ENCODE measurements around the gene UACA.
"Not testable (repeated sequence)": the region's sequence is repeated elsewhere in the genome, so short reads cannot be mapped to it uniquely, and the experiment has no call there.

UACA gene, protein sequence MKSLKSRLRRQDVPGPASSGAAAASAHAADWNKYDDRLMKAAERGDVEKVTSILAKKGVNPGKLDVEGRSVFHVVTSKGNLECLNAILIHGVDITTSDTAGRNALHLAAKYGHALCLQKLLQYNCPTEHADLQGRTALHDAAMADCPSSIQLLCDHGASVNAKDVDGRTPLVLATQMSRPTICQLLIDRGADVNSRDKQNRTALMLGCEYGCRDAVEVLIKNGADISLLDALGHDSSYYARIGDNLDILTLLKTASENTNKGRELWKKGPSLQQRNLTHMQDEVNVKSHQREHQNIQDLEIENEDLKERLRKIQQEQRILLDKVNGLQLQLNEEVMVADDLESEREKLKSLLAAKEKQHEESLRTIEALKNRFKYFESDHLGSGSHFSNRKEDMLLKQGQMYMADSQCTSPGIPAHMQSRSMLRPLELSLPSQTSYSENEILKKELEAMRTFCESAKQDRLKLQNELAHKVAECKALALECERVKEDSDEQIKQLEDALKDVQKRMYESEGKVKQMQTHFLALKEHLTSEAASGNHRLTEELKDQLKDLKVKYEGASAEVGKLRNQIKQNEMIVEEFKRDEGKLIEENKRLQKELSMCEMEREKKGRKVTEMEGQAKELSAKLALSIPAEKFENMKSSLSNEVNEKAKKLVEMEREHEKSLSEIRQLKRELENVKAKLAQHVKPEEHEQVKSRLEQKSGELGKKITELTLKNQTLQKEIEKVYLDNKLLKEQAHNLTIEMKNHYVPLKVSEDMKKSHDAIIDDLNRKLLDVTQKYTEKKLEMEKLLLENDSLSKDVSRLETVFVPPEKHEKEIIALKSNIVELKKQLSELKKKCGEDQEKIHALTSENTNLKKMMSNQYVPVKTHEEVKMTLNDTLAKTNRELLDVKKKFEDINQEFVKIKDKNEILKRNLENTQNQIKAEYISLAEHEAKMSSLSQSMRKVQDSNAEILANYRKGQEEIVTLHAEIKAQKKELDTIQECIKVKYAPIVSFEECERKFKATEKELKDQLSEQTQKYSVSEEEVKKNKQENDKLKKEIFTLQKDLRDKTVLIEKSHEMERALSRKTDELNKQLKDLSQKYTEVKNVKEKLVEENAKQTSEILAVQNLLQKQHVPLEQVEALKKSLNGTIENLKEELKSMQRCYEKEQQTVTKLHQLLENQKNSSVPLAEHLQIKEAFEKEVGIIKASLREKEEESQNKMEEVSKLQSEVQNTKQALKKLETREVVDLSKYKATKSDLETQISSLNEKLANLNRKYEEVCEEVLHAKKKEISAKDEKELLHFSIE (N-terminal part only)

DNA sequence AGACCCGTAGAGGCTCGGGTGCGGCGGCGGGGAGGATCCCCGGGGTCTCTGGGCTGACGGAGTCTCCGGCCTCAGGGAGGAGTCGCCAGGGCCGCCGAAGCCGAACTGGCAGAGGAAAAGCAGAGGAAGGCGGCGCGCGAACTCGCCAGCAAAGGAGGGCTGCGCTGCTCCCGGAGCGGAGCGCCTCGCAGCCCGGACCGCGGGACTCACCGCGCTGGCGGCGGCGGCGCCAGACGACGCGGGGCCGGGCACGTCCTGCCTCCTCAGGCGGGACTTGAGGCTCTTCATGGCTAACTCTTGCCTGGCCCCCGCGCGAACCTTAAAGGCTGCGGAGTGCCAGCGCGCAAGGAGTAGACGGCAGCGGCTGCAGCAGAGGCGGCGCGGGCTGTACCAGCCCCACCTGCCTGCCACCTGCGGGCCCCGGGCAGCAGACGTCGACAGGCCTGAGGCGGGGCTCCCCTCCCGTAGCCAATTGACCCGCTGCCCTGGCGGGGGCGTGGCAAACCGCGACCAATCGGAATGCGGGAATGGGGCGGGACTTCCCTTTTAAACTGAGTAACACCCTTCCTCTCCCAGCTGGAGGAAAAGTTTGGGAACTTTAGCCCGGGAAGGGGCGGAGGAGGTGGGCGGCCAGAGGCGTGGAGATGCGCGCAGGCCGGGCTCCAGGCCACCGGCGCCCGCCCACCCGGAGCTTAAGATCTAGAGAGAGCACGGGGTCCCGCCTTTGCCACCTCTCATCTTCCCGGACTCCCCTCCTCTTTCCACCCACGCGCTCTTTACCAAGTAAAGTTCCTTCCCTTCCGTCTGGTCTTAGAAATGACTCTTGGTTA, at the start of gene UACA:
UACA (minus strand) TSS at position 439 of the 830 bp plus-strand sequence; CDS start at position 288, 151 bp downstream.
- peak; percentile 95 for DNase-seq (ENCODE audit: low spot score)
- peak; percentile 91 for FAIRE-seq

DNA sequence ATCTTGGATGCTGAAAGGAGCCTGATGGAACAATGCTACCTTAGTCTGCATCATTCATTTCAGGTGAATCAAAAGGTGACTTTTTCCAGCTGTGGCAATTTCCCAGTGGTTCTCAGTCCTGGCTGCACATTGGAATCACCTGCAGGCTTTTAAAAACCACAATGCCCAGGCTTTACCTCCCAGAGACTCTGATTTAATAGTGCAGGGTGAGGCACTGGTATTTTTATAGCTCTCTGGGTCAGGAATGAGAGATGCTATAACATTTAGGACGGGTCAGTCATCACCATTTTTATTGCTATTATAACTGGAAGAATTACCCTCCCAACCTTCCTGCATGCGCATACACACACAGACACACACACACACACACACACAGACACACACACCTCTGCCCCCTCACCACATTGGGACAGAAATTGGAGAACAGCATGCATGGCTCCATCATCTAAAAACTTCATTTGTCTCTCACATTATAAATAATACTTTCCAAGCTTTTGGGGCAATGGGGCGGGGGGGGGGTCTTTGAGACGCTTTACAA, 49.5 kb upstream of the UACA start:
- FAIRE-seq (no peak), DNase-seq (ENCODE audit: low spot score) (no peak)

DNA sequence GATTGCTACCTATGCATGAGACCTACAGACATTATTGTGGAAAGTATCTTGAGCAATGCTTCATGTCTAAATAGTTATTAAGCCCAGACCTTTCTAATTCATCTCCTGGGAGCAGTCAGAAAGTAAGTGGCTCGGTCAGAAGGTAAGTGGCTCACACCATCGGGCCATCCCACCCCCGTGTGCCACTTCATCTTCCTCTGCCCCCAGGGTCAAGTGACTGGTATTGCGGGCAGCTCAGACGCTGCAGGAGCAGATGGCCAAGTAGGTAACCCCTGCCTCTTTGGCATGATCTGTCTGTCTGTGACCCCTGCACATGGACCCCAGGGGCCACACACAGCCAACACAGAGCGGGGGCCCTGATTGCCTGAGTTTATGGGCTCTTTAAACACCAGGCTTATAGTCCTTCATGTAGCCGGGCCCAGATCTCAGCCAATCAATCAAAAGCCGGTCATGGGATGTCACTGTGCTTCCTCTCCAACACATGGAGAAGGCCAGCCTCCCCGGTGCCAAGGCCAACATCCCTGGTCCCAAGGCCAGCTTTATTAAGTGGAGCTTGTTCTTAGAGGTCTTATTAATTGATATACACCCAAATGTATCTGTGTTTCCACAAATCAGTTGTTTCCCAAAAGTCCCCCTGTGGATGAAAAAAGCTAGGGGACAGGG, 47.7 kb upstream of the UACA start:
- no peak for DNase-seq (ENCODE audit: low spot score)
- FAIRE-seq: no peak

DNA sequence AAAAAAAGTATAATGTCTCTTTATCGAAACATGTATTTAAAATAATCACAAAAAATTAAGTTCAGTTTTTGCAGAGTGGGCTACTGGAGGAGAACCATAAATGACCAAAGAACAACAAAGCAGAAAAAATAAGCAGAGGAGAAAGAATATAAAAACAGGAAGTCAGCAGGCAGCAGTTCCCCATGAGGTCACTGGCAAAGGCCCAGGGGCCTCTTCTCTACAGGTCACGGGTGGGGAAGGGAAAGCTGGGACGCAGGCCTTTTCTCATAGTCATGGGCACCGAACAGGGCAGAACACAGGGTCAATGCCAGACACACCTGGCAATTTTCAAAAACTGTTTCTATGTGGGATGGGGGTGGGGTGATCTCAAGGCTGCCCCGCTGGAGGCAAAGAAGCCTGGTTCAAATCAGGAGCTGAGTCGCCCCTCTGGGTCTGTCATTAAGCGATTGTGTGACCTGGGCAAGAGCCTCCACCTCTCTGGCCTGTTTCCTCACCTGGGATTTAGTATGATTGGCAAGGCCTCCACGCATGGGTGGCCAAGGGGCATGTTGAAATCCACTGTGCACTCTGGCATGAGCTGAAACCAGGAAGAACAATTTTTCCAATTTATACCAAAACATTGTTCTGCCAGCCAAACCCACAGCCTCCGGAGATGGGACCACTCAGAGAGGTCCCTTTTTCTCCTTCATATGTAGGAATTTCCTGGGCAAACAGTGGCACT, 43.8 kb upstream of the UACA start:
- DNase-seq (ENCODE audit: low spot score) (peak; percentile 46), FAIRE-seq (no peak)

DNA sequence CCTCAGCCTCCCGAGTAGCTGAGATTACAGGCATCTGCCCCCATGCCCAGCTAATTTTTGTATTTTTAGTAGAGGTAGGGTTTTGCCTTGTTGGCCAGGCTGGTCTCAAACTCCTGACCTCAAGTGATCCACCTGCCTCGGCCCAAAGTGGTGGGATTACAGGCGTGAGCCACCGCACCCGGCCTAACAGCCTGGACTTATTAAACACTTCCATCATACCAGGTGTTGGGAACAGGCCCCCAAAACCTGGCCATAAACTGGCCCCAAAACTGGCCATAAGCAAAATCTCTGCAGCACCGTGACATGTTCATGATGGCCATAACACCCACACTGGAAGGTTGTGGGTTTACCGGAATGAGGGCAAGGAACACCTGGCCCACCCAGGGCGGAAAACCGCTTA, 41.0 kb upstream of the UACA start:
- FAIRE-seq; DNase-seq (ENCODE audit: low spot score): not testable (repeated sequence)

DNA sequence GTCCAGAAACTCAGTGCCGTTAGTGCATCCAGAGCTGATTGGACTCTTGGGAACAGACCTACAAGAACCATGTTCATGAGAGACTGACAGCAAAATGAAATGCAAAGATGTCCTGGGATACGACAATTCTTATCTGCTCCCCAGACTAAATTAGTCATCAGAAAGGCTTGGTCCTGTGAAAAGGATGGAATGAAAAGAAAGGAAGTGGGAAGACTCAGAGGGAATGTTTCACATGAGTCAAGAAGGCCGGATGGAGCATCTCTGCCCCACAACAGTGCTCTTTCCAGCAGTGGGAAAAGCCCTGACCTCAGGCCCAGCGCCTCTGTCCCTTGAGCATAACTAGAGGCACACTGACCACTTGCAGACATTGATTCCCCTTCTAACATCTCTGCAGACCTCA, 39.3 kb upstream of the UACA start:
- FAIRE-seq (peak; percentile 93), DNase-seq (ENCODE audit: low spot score) (peak; percentile 93)

DNA sequence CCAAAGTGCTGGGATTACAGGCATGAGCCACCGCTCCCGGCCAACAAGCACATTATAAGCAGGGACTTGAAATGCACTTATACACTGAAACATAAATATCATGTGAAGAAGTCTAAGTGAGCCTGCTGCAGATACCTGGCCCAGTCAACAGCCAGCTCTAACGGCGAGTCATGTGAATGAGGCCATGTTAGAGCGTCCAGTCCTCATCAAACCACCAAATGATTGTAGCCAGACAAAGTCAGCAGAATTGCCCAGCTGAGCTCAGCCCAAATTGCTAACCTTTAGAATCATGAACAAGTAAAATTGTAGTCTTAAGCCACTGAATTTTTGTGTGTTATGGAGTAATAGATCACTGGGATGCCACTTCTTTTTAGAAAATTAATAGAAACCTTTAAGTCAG, 37.8 kb upstream of the UACA start:
- no peak for FAIRE-seq
- peak; percentile 43 for DNase-seq (ENCODE audit: low spot score)

DNA sequence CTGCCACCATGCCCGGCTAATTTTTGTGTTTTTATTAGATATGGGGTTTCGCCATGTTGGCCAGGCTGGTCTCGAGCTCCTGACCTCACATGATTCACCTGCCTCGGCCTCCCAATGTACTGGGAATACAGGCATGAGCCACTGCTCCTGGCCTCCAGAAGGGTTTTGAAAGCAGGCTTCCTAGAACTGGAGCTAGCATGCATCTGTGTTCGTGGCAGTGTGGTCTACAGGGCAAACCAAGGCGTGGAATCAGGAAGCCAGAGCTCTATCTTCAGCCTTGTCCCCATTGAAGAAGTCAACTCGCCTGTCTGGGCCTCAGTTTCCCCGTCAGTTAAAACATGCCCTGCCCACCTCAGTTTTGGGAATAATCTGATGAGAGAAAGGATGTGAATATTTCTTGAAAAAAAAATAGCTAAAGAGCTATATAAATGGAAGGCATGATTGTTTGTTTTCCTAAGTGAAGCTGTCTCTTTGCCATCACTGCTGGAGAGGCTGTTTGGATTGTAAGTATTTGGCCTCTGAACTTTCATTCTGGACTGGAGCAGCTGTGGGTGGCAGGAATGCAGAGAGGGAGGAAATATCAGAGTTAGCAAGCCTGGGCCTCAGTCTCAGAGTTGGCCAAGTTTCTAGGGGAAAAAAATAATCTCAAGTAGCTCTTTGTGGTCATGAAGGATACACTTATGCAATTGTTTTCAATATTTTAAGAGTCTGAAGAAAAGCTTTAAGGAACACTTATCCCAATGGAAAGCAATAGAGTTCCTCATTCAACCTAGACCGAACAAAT, 36.5 kb upstream of the UACA start:
- FAIRE-seq (peak; percentile 86), DNase-seq (ENCODE audit: low spot score) (peak; percentile 69)

DNA sequence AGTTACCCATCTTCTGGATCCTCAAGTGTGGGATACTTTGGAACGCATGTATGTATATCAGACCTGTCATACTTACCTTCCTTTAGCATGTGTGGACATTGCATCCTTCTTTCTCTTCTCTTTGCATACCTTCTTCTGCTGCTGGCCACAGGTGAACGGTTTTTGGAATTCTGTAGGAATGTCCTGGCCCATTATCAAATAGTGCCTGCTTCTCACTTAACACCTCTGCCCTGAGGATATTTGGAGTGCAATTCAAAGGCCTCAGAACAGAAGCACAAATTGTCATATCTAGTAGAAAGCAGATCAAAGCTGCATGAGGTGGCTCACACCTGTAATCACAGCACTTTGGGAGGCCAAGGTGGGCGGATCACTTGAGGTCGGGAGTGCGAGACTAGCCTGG, 34.1 kb upstream of the UACA start:
- no peak for DNase-seq (ENCODE audit: low spot score)
- FAIRE-seq: no peak

DNA sequence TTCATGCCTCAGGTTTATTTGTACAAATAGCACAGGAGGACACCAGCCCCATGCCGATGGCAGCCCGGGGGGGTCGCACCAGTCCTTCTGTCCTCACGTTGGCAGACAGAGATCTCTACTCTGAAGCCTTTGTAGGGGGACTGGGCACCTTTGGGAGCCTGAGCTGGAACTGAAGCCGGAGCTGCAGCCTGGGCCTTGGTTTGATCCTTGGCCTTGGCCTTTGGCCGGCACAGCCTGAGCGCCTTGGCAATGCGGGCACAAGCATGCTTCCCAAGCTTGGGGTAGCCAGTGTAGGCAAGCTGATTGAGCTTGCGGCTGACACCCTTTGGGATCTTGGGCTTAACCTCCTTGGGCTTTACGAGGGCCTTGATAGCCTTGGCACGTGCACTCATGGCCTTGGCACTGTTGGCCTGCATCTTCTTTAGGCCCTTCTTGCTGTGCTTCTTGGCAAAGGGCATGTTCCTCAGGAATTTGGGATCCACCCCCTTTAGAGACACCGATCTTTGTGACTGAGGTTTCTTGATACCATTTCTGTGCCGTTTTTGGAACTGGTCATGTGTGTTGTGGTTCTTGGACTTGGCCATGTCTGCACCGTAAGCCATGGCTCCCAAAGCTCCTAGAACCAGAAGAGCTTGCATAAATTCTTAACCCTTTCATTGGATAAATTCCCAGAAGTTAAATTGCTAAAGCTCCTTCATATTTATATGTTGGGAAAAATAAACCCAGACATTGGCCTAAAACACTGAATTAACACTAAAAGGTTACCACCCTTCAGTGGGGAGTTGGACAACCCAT, 33.4 kb upstream of the UACA start:
- FAIRE-seq (no peak), DNase-seq (ENCODE audit: low spot score) (no peak)

DNA sequence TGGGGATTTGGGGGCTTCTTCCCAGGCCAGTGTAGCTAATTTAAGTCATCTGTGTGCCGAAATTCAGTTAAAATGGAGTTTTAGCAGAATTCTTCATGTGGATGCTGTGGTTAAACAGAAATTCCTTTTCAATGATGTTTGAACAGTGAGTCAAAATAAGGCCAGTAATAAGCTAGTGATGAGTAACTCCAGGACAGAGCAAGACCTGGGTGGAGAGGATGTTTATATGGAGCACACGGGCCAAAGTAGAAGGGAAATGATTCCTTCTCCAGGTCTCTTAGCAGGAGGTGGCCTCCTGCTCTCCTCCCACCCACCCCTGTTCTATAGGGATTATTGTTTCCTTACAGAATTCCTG, 31.9 kb upstream of the UACA start:
- peak; percentile 99 for DNase-seq (ENCODE audit: low spot score)
- FAIRE-seq: peak; percentile 95

DNA sequence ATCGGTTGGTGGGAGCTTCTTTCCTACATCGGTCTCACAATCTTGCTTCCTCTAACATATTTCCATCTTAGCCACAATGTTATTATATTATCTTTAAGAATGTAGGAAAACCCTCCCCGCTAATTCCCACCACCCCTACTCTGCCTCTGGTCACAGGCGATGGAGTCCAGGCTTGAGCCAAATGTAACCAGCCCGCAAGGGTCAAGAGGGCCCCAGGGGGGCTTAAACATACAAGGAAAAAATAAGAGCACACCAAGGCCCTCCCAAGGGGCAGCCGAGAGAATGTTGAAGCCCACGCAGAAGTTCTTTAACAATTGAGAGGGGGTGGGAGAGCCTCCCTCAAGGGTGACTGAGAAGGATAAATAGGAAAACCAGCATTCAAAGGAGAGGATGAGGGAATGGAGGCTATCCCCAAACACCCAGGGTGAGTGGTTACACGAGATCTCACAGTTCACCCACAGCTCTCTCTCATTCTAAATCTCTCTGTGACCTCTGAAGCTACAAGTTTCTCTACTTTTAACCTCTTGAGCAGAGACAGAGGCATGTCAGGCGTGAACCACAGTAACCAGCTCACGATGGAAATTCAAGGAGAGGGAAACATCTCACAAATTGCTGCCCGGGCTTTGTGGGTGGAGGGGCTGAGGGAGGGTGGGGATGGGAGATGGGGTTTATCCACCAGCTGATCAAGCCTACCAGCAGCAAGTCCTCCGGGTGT, 31.4 kb upstream of the UACA start:
- peak; percentile 85 for DNase-seq (ENCODE audit: low spot score)
- no peak for FAIRE-seq

DNA sequence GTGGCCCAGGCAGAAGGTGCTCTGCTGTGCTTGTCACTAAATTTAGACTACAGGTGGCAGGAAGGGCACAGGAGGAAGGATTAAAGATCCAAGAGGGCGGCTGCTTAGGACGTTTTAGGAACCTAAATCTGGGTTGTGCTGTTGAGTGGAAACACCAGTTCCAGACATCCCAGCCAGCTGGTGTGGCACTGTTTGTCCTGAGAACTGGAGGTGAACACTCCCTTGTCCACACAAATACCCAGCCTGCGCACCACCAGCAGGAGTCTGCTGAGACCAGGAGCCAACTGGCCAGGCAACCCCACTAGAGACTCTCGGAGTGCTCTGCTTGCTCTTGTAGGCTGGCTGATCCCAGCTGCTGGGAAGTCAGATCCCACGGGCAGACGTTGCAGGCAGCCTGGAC, 30.3 kb upstream of the UACA start:
- DNase-seq (ENCODE audit: low spot score) (no peak), FAIRE-seq (no peak)

DNA sequence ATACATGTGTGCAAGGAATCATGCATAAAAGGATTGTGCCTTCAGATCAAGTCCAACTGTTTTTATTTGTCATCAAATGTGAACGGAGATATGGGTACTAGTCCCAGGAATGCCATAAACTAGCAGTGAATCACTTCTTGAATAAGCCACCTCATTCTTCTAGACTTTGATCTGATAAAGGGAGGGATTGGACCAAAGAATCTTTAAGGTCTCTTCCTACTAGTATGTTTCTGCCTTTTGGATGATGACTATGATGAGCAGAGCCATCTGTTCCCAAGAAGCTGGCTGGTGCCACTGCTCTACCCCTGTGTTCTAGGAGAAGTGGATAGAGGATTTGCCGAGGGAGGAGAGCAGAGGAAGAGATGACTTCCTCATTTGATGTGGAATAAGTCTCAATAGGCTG, 28.8 kb upstream of the UACA start:
- FAIRE-seq (peak; percentile 90), DNase-seq (ENCODE audit: low spot score) (peak; percentile 98)

DNA sequence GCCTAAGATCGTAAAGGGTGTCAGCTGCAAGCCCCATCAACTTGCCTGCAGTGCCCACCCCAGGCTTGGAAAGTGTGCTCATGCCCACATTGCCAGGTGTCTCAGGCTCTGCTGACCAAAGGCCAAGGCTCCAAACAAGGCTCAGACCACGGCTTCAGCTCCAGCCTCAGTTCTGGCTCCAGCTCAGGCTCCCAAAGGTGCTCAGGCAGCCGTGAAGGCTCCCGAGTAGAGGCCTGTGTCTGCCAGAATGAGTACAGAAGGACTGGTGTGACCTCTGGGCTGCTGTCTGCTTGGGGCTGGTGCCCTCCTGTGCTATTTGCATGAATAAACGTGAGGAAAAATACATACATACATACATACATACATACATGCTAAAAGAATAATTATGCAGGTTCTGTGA, 27.9 kb upstream of the UACA start:
- DNase-seq (ENCODE audit: low spot score): peak; percentile 61
- FAIRE-seq: peak; percentile 59

DNA sequence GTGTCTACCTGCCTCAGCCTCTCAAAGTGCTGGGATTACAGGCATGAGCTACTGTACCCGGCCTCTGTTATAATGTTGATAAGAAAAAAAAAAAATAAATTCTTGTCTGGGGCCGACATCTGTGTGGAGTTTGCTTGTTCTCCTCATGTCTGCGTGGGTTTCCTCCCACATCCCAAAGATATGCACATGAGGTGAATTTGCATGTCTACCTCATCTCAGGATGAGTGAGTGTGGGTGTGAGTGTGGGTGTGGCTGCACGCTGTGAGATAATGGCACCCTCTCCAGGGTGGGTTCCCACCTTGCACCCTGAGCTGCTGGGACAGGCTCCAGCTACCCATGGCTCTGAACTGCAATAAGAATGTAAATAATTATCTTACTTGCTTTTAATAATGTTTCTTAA, 25.9 kb upstream of the UACA start:
- DNase-seq (ENCODE audit: low spot score): peak; percentile 63
- peak; percentile 60 for FAIRE-seq

All from RCC 7860 (cell line).